Spleen (tissue), 13 donors: Measurements from ENCODE around the gene MTX3. TPM values are rescaled to one million over a fixed set of nuclear protein-coding genes. Genes with fewer than 3 reads are reported as not detected.

Experiments
- DNase-seq: peaks from one replicate; pipeline ENCODE4 v3.0.0-alpha.2; 2020
- H3K27ac ChIP-seq, 8 donors: fragments of 200-600 bp; sonication (generic) in 7 of 8; 1 replicate in 4 of 8; 2 replicates in 4 of 8; pipeline versions ENCODE4 v1.5.0 to v1.8.0; 2016 to 2021; ENCODE audit warnings: inconsistent platforms in 4 of 8, mild to moderate bottlenecking in 4 of 8, moderate library complexity in 1 of 8
- H3K27me3 ChIP-seq, 7 donors: fragments of 200-600 bp; sonication (generic) in 6 of 7; replicated peaks in 1 of 7; 1 replicate in 4 of 7; 2 replicates in 3 of 7; pipeline versions ENCODE4 v1.5.0 to v1.8.0; 2016 to 2021; ENCODE audit warnings: inconsistent platforms in 3 of 7, mild to moderate bottlenecking in 1 of 7
- H3K36me3 ChIP-seq, 6 donors: fragments of 200-600 bp; sonication (generic) in 5 of 6; 1 replicate in 4 of 6; 2 replicates in 2 of 6; pipeline versions ENCODE4 v1.5.0 to v1.8.0; 2016 to 2021; ENCODE audit warnings: inconsistent platforms in 2 of 6
- H3K4me1 ChIP-seq, 6 donors: fragments of 200-600 bp; sonication (generic) in 5 of 6; 1 replicate in 3 of 6; 2 replicates in 3 of 6; pipeline versions ENCODE4 v1.5.0 to v1.8.0; 2016 to 2021; ENCODE audit warnings: inconsistent platforms in 3 of 6
- H3K4me3 ChIP-seq, 8 donors: fragments of 200-600 bp; sonication (generic) in 7 of 8; 1 replicate in 4 of 8; 2 replicates in 4 of 8; pipeline versions ENCODE4 v1.5.0 to v1.8.0; 2016 to 2021; ENCODE audit warnings: inconsistent platforms in 4 of 8, mild to moderate bottlenecking in 4 of 8, moderate library complexity in 2 of 8
- H3K9me3 ChIP-seq, 8 donors: fragments of 200-600 bp; sonication (generic) in 7 of 8; 1 replicate in 4 of 8; 2 replicates in 4 of 8; pipeline versions ENCODE4 v1.5.0 to v1.8.0; 2016 to 2021; ENCODE audit warnings: inconsistent platforms in 4 of 8
- POLR2A ChIP-seq, 3 donors: fragments of 450-650 bp; IDR thresholded peaks; one replicate each; pipeline ENCODE4 v1.5.1; 2017; ENCODE audit warnings: antibody characterized with exemption in 3 of 3, mild to moderate bottlenecking in 1 of 3
- POLR2AphosphoS5 ChIP-seq, 3 donors: sonication (generic); formaldehyde crosslinking; IDR thresholded peaks; one replicate each; pipeline ENCODE4 v1.5.1; 2017; ENCODE audit warnings: antibody characterized with exemption in 3 of 3
- WGBS, 5 donors: extraction: QIAGEN DNeasy Blood & Tissue Kit in 3 of 5; methylation state at CpG; one replicate each; pipeline versions ENCODE4 v1.1.5 to v1.1.7; 2013 to 2018; 5-methylcytosine and 5-hydroxymethylcytosine counted together
- intact Hi-C: fragments of 100-400 bp; cut with DNase I; formaldehyde crosslinking; loops from one replicate; pipeline ENCODE4 v1.15.0; 2023; ENCODE audit warnings: low total_unique reads
- long read RNA-seq, 2 donors: transcript quantifications; one replicate each; lab custom pipeline, GENCODE V29; 2026
- polyA plus RNA-seq, 3 donors: library from polyadenylated mRNA; stranded (reverse); fragments of 200-250 nt; gene quantifications; one replicate each; pipeline ENCODE4 v1.2.1, GENCODE V29; 2013
- total RNA-seq, 7 donors: library from RNA; depleted of rRNA in 3 of 7; stranded (reverse); fragments of >200 nt in 3 of 7; fragmentation: NEBNext Ultra II Directional in 4 of 7; extraction: Animal tissue kit (Norgen Biotek cat#: 25700) in 4 of 7; gene quantifications; one replicate each; pipeline versions ENCODE4 v1.1.0 to v1.2.1, GENCODE V29; 2016 to 2021
- TF ChIP-seq, protein P1 (sequence below), 11 experiments: fragments of 200-600 bp in 7 of 11; fragments of 450-650 bp in 4 of 11; sonication (generic) in 4 of 11; IDR thresholded peaks in 8 of 11; conservative IDR thresholded peaks in 3 of 11; 1 replicate in 7 of 11; 2 replicates in 4 of 11; pipeline versions ENCODE4 v1.4.0 to v1.8.0; 2016 to 2021; ENCODE audit warnings: antibody characterized with exemption in 11 of 11, inconsistent platforms in 4 of 11, mild to moderate bottlenecking in 1 of 11
- donor health status: healthy with polysubstance abuse.
- donor health status: DM: no; HTN: no; CAD: no; lungs with moderate emphysema.
- donor health status: DM: no; HTN: no; CAD: no.
- donor health status: Bipolar disorder and iron deficiency.
- donor health status: healthy.
- donor health status: DM: no; HTN: no; CAD: no.
- donor health status: DM: yes; HTN: yes; CAD: no.

The MTX3 gene, protein sequence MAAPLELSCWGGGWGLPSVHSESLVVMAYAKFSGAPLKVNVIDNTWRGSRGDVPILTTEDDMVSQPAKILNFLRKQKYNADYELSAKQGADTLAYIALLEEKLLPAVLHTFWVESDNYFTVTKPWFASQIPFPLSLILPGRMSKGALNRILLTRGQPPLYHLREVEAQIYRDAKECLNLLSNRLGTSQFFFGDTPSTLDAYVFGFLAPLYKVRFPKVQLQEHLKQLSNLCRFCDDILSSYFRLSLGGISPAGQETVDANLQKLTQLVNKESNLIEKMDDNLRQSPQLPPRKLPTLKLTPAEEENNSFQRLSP
- total RNA-seq, result 10 to 100 TPM; 13.4 to 19.8 (median 17.4) TPM
- 10 to 100 TPM in 1 of 3 donors, 1 to 10 TPM in 2; 6.0 to 11.2 (median 9.4) TPM for polyA plus RNA-seq
- long read RNA-seq, donor 1, partial matches to known transcripts, result 0 of 1 reads
- long read RNA-seq, donor 1, other reads (novel, unspliced or antisense), result 0 of 1 reads
- long read RNA-seq, donor 2, result 0 reads

DNA sequence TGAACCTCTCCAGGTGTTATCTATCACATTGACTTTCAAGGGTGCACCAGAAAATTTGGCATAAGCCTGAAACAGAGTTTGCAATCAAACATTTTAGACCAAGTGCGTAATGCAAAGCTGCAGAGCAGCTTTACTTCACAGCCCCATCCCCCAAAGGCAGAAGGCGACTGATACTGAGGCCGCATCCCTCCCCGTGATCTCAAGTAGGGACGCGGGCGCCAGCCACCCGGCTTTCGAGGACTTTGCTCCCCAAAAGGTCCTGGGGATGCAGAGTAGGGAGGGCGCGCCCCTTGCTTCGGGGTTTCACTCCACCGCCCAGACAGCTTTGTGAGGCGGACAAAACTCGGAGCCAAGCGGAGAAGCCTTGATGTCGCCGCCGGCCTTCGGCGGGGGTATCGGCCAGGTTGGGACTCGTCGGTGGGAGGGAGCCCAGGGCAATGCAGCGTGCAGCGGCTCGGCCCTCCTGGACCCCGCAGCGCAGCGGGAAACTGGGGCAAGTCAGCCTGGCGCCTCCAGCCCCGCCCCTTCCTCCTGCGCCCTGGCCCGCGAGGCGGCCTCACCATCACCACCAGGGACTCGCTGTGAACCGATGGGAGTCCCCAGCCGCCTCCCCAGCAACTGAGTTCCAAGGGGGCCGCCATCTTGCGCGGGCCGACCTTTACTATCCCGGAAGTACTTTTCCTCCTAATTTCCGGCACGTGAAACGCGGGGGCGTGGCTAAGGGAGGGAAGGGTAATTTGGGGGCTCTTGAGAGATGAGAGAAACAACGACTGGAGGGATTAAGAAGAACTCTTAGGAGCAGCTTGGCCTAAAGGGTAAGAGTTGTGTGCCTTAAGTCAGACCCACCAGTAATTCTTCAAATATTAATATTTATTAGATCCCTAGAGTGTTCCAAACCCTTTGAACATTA lies at the start of gene MTX3:
TSS of gene MTX3 (minus strand) at position 665 of the 910 bp plus-strand sequence. CDS start at position 641, 24 bp downstream.
- intact Hi-C loops, result no loop called here
- TF ChIP-seq POLR2AphosphoS5 (IDR thresholded peaks at IDR 0.05) (peak; percentile 76 to 86 (median 81)), POLR2A (IDR thresholded peaks at IDR 0.05) (no peak)
- TF ChIP-seq, protein P1, sequence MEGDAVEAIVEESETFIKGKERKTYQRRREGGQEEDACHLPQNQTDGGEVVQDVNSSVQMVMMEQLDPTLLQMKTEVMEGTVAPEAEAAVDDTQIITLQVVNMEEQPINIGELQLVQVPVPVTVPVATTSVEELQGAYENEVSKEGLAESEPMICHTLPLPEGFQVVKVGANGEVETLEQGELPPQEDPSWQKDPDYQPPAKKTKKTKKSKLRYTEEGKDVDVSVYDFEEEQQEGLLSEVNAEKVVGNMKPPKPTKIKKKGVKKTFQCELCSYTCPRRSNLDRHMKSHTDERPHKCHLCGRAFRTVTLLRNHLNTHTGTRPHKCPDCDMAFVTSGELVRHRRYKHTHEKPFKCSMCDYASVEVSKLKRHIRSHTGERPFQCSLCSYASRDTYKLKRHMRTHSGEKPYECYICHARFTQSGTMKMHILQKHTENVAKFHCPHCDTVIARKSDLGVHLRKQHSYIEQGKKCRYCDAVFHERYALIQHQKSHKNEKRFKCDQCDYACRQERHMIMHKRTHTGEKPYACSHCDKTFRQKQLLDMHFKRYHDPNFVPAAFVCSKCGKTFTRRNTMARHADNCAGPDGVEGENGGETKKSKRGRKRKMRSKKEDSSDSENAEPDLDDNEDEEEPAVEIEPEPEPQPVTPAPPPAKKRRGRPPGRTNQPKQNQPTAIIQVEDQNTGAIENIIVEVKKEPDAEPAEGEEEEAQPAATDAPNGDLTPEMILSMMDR (IDR thresholded peaks at IDR 0.05 in 8 of 11, conservative IDR thresholded peaks at IDR 0.05 in 3 of 11), result peak in 2 of 11 experiments; percentile 13 to 16
- 1 to 6% (median 4%) methylated on average over 20 to 50 of the region's 50 CpGs for WGBS, 5 donors

DNA sequence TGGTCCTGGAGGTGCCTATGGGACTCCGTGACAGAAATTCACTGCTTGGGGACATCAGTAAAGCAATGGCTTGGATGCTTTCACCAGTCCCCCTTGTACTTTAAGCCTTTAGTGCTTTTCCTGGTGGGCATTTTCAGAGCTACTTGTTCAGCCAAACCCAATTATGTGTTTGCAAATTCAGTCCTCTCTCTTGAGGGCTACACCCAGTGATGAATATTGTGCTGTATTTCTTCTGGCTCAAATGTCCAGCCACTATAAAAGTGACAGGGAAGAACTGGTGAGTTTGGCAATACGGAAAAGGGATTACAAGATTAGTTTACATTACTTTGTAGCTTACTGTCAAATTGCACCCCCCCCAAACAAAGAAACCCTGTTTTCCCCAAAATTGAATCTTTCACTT lies 48.6 kb upstream of the MTX3 start:
- H3K4me3 ChIP-seq, result no peak overlapping the region
- 66 to 84% (median 69%) methylated on average over 2 of the region's 2 CpGs for WGBS, 5 donors
- no peaks in the 10 kb centered on the region for H3K36me3 ChIP-seq
- DNase-seq, result no peak
- H3K4me1 ChIP-seq, result peaks cover 0 to 12% (median 5%) of the 10 kb centered on the region in 6 donors
- no peaks in the 10 kb centered on the region for H3K9me3 ChIP-seq
- intact Hi-C loops, result no loop called here
- TF ChIP-seq POLR2AphosphoS5 (IDR thresholded peaks at IDR 0.05) (no peak), POLR2A (IDR thresholded peaks at IDR 0.05) (no peak)
- TF ChIP-seq, protein P1 (IDR thresholded peaks at IDR 0.05 in 8 of 11, conservative IDR thresholded peaks at IDR 0.05 in 3 of 11), result no peak
- H3K27me3 ChIP-seq, result peaks cover 0 to 71% (median 27%) of the 10 kb centered on the region in 7 donors
- no peak overlapping the region for H3K27ac ChIP-seq

More for the DNA sequence above, at the start of gene MTX3:
- Histone ChIP-seq H3K36me3 (peaks cover 2 to 34% (median 26%) of the 10 kb centered on the region in 6 donors), H3K27ac (peak within 1 kb of the TSS; percentile 73 to 87 (median 82)), H3K4me3 (peak within 1 kb of the TSS; percentile 68 to 91 (median 81)), H3K4me1 (peaks cover 12 to 28% (median 23%) of the 10 kb centered on the region in 6 donors), H3K9me3 (no peaks in the 10 kb centered on the region), H3K27me3 (no peaks in the 10 kb centered on the region)
- peak; percentile 94 for DNase-seq

DNA sequence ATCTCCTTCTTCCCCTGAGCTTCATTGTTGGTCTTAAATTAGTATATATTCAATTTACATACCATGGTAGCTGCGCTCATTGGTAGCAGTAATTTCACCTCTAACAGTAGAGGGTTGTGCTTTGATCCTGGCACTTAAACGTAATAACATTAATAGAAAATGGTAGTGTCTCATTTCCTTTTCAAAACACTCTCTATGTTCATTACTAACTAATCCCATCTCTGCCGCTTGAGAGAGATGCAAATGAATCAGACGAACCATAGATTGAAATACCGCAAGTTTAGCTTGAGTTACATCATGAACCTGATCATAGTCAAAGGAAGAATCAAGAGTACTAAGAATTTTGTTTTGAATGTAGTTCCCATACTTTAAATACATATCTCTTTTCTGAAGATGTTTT lies 46.3 kb upstream of the MTX3 start:
- H3K36me3 ChIP-seq, result no peaks in the 10 kb centered on the region
- TF ChIP-seq, protein P1 (IDR thresholded peaks at IDR 0.05 in 8 of 11, conservative IDR thresholded peaks at IDR 0.05 in 3 of 11), result no peak
- TF ChIP-seq POLR2A (IDR thresholded peaks at IDR 0.05) (no peak), POLR2AphosphoS5 (IDR thresholded peaks at IDR 0.05) (no peak)
- H3K4me1 ChIP-seq, result peaks cover 0 to 12% (median 6%) of the 10 kb centered on the region in 6 donors
- WGBS, 5 donors, result 69 to 83% (median 74%) methylated on average over 5 of the region's 5 CpGs
- peaks cover 0 to 75% (median 45%) of the 10 kb centered on the region in 7 donors for H3K27me3 ChIP-seq
- intact Hi-C loops, result no loop called here
- H3K4me3 ChIP-seq, result no peak overlapping the region
- no peak for DNase-seq
- H3K9me3 ChIP-seq, result no peaks in the 10 kb centered on the region
- no peak overlapping the region for H3K27ac ChIP-seq
